IMR-90 (cell line): ENCODE measurements around the gene CCDC150. TPM values are rescaled to one million over a fixed set of nuclear protein-coding genes. Genes with fewer than 3 reads are reported as not detected.
"Not testable (repeated sequence)": the region's sequence is repeated elsewhere in the genome, so short reads cannot be mapped to it uniquely, and the experiment has no call there.

ENCODE experiments used
- ATAC-seq: fragments of 200-7000 bp; cut with Tn5 transposase; 2 replicates; pipeline ENCODE4 v1.9.1; 2020; ENCODE audit warnings: low read depth, mild to moderate bottlenecking, moderate library complexity
- BruUV-seq: library from RNA; stranded (reverse); fragments of 400-500 nt; replicated peaks from 2 replicates; lab custom pipeline; 2021; lab: Mats Ljungman, UMichigan
- CTCF ChIA-PET: fragments of 300-600 bp; formaldehyde crosslinking; extraction: SDS; loops from one replicate; lab custom pipeline; 2021; ENCODE audit warnings: antibody characterized with exemption; lab: Yijun Ruan, JAX
- POLR2A ChIA-PET: fragments of 300-600 bp; sonication (Branson Sonifier 250); formaldehyde crosslinking; loops from one replicate; lab custom pipeline; 2022; ENCODE audit warnings: antibody characterized with exemption; ENCODE audit not compliant: unreplicated experiment; lab: Charles Lee
- DNase-seq: peaks from one replicate; pipeline ENCODE4 v3.0.0; 2013
- H2AFZ ChIP-seq: replicated peaks from 2 replicates; pipeline ENCODE3; 2013; ENCODE audit warnings: low read length, mild to moderate bottlenecking; ENCODE audit not compliant: poor library complexity
- H2AK5ac ChIP-seq: 2 replicates; pipeline ENCODE4 v1.6.1; 2013; ENCODE audit warnings: low read depth, low read length, inconsistent platforms
- H2AK9ac ChIP-seq: replicated peaks from 2 replicates; pipeline ENCODE3; 2013; ENCODE audit warnings: mild to moderate bottlenecking, low read depth, low read length, moderate library complexity; ENCODE audit not compliant: poor library complexity
- H2BK120ac ChIP-seq: 2 replicates; pipeline ENCODE4 v1.6.1; 2013; ENCODE audit warnings: low read depth, low read length, inconsistent platforms
- H2BK15ac ChIP-seq: 3 replicates; pipeline ENCODE4 v1.6.1; 2013; ENCODE audit warnings: low read depth, low read length, inconsistent platforms
- H2BK20ac ChIP-seq: 2 replicates; pipeline ENCODE4 v1.6.1; 2013; ENCODE audit warnings: low read depth, mild to moderate bottlenecking, inconsistent platforms, low read length, moderate library complexity
- H2BK5ac ChIP-seq: 2 replicates; pipeline ENCODE4 v1.6.1; 2013; ENCODE audit warnings: mild to moderate bottlenecking, low read depth, low read length, inconsistent platforms; ENCODE audit not compliant: poor library complexity, severe bottlenecking
- H3K14ac ChIP-seq: replicated peaks from 2 replicates; pipeline ENCODE4 v1.6.1; 2013; ENCODE audit warnings: low read depth, low read length, inconsistent platforms
- H3K18ac ChIP-seq: 2 replicates; pipeline ENCODE4 v1.6.1; 2013; ENCODE audit warnings: low read depth, low read length, control low read depth
- H3K23ac ChIP-seq: 2 replicates; pipeline ENCODE4 v1.6.1; 2013; ENCODE audit warnings: low read depth, low read length, inconsistent platforms
- H3K27ac ChIP-seq: 2 replicates; pipeline ENCODE4 v1.5.1; 2013; ENCODE audit warnings: mild to moderate bottlenecking, control low read depth, low read length; ENCODE audit not compliant: insufficient read depth
- H3K27me3 ChIP-seq: 2 replicates; pipeline ENCODE4 v1.6.1; 2013; ENCODE audit warnings: low read length; ENCODE audit not compliant: control insufficient read depth, insufficient read depth
- H3K36me3 ChIP-seq: 2 replicates; pipeline ENCODE4 v1.6.1; 2013; ENCODE audit warnings: low read length, mixed read lengths; ENCODE audit not compliant: control insufficient read depth, insufficient read depth
- H3K4ac ChIP-seq: 2 replicates; pipeline ENCODE4 v1.6.1; 2013; ENCODE audit warnings: low read depth, low read length, inconsistent platforms
- H3K4me1 ChIP-seq: 2 replicates; pipeline ENCODE4 v1.6.1; 2013; ENCODE audit warnings: low read length, mixed read lengths; ENCODE audit not compliant: control insufficient read depth, insufficient read depth
- H3K4me2 ChIP-seq: 2 replicates; pipeline ENCODE4 v1.6.1; 2013; ENCODE audit warnings: low read depth, mild to moderate bottlenecking, control low read depth, low read length, moderate library complexity
- H3K4me3 ChIP-seq: 2 replicates; pipeline ENCODE4 v1.5.1; 2013; ENCODE audit warnings: low read depth, mild to moderate bottlenecking, control low read depth, low read length, moderate library complexity; ENCODE audit not compliant: insufficient read depth
- H3K56ac ChIP-seq: 2 replicates; pipeline ENCODE4 v1.6.1; 2013; ENCODE audit warnings: low read length, inconsistent platforms; ENCODE audit not compliant: insufficient read depth; ENCODE audit errors: extremely low read depth
- H3K79me1 ChIP-seq, 2 experiments: 2 replicates each; pipeline ENCODE4 v1.6.1; 2013; ENCODE audit warnings: low read length in 2 of 2, inconsistent platforms in 1 of 2, low read depth in 1 of 2
- H3K9ac ChIP-seq: 2 replicates; pipeline ENCODE4 v1.6.1; 2013; ENCODE audit warnings: low read depth, low read length, control low read depth
- H3K9me1 ChIP-seq: 2 replicates; pipeline ENCODE4 v1.6.1; 2013; ENCODE audit warnings: low read length, inconsistent platforms; ENCODE audit not compliant: insufficient read depth
- H3K9me3 ChIP-seq: 2 replicates; pipeline ENCODE4 v1.6.1; 2013; ENCODE audit warnings: low read length; ENCODE audit not compliant: control insufficient read depth, insufficient read depth
- H4K20me1 ChIP-seq: 2 replicates; pipeline ENCODE4 v1.6.1; 2013; ENCODE audit warnings: low read length, inconsistent platforms; ENCODE audit not compliant: insufficient read depth
- H4K5ac ChIP-seq: 2 replicates; pipeline ENCODE4 v1.6.1; 2013; ENCODE audit warnings: mild to moderate bottlenecking, low read depth, low read length, control low read depth
- H4K8ac ChIP-seq, 2 experiments: 2 replicates each; pipeline ENCODE4 v1.6.1; 2013; ENCODE audit warnings: low read depth in 2 of 2, low read length in 2 of 2, control low read depth in 1 of 2, inconsistent platforms in 1 of 2
- H4K91ac ChIP-seq: 2 replicates; pipeline ENCODE4 v1.6.1; 2013; ENCODE audit warnings: low read depth, low read length, inconsistent platforms; ENCODE audit not compliant: insufficient read depth
- CEBPB ChIP-seq: IDR thresholded peaks from 2 replicates; pipeline ENCODE4 v1.6.1; 2012; ENCODE audit warnings: low read depth, low read length, improper control_type of control experiment
- WGBS, 2 experiments: methylation state at CpG; one replicate each; pipeline versions ENCODE4 v1.1.5 to v1.1.7; 2013; ENCODE audit warnings: missing lambda C conversion rate in 2 of 2; ENCODE audit not compliant: insufficient read length in 1 of 2; ENCODE audit errors: extremely low coverage in 2 of 2; 5-methylcytosine and 5-hydroxymethylcytosine counted together
- dilution Hi-C: fragments of 300-500 bp; cut with HindIII; formaldehyde crosslinking; loops from one replicate; pipeline ENCODE4 v1.14.3; 2018; ENCODE audit warnings: low sequenced_read_pairs; ENCODE audit not compliant: unreplicated experiment
- in situ Hi-C: fragments of 300-500 bp; cut with MboI; formaldehyde crosslinking; loops from 3 replicates; pipeline ENCODE4 v1.14.3; 2019; ENCODE audit warnings: low sequenced_read_pairs, inconsistent platforms, mixed read lengths
- intact Hi-C: fragments of 100-400 bp; cut with micrococcal nuclease; formaldehyde crosslinking; loops from 2 replicates; pipeline ENCODE4 v1.10.0; 2022
- polyA plus RNA-seq, 3 experiments: library from polyadenylated mRNA; depleted of rRNA; stranded (reverse); fragments of >200 nt; gene quantifications; 2 replicates each; pipeline ENCODE4 v1.2.3, GENCODE V29; 2012; ENCODE audit warnings: low replicate concordance in 1 of 3
- total RNA-seq: library from RNA; depleted of rRNA; stranded (reverse); fragments of >200 nt; gene quantifications from 2 replicates; pipeline ENCODE4 v1.2.3, GENCODE V29; 2012

Gene CCDC150
- total and polyA plus RNA-seq, 2 of the 4 experiments (the other 2 are of a cell fraction) = 3.8 to 4.3 TPM

GRCh38 chr2:196607896-196608295 is 31.6 kb upstream of the CCDC150 start:
- in situ Hi-C loops, H3K18ac ChIP-seq, H4K20me1 ChIP-seq, POLR2A ChIA-PET, H3K27ac ChIP-seq, BruUV-seq, H3K9me3 ChIP-seq, H2AFZ ChIP-seq, H3K36me3 ChIP-seq, H3K9me1 ChIP-seq, H3K23ac ChIP-seq, H3K9ac ChIP-seq, intact Hi-C loops, H3K4me3 ChIP-seq, dilution Hi-C loops, H4K5ac ChIP-seq, H3K27me3 ChIP-seq, H3K4me2 ChIP-seq, H3K56ac ChIP-seq, H3K4me1 ChIP-seq, H2AK9ac ChIP-seq, H2BK15ac ChIP-seq, H3K79me1 ChIP-seq, H2AK5ac ChIP-seq: not testable (repeated sequence)
- Histone ChIP-seq H3K14ac (peak overlapping the region; percentile 79; the same call in 1 of the 2 replicates), H4K91ac (peak overlapping the region; percentile 71), H2BK20ac (peak overlapping the region; percentile 90; the same call in 1 of the 2 replicates), H3K4ac (peak overlapping the region; percentile 79), H2BK5ac (peak overlapping the region; percentile 39), H4K8ac (peak overlapping the region in 1 of 2 experiments; percentile 42; a peak in 1 of 4 replicates), H2BK120ac (peak overlapping the region; percentile 86; the same call in 1 of the 2 replicates)
- TF ChIP-seq CEBPB = peak; percentile 81
- peak; percentile 32; the same call in 1 of the 2 replicates for ATAC-seq
- 100% methylated on average over 2 of the region's 5 CpGs; no CpG with 5 or more reads in 1 of the 2 experiments for WGBS, 2 experiments
- DNase-seq = peak; percentile 42
- CTCF ChIA-PET = interaction anchor here (0.6 to 1.0 kb wide), 3 partner anchors 38 to 184 kb away, joined by 4 to 5 read pairs (median 4); no protein-coding TSS in a partner anchor
